Fibroblast of skin of abdomen (primary cell): ENCODE measurements around the gene COL19A1.

Source experiments
- DNase-seq: peaks from one replicate; pipeline ENCODE4 v3.0.0-alpha.2; 2013

Gene COL19A1

GRCh38 chr6:70130865-70131264, 264.5 kb downstream of the COL19A1 start:
- no peak for DNase-seq

GRCh38 chr6:70131528-70131927, 265.2 kb downstream of the COL19A1 start:
- peak; percentile 61 for DNase-seq

GRCh38 chr6:70133246-70133645, 266.9 kb downstream of the COL19A1 start:
- DNase-seq = no peak

- DNase-seq = no peak
These were observed 268.2 kb downstream of the COL19A1 start for GRCh38 chr6:70134542-70134941.

- no peak for DNase-seq
These were observed 269.1 kb downstream of the COL19A1 start for GRCh38 chr6:70135219-70136160.

- DNase-seq = no peak
These were observed 270.6 kb downstream of the COL19A1 start for GRCh38 chr6:70136996-70137395.

- DNase-seq = no peak
These were observed 274.1 kb downstream of the COL19A1 start for GRCh38 chr6:70140496-70140895.

- no peak for DNase-seq
These were observed 275.7 kb downstream of the COL19A1 start for GRCh38 chr6:70142034-70142433.

GRCh38 chr6:70145178-70145577, 278.8 kb downstream of the COL19A1 start:
- no peak for DNase-seq

- no peak for DNase-seq
These were observed 282.9 kb downstream of the COL19A1 start for GRCh38 chr6:70149209-70149788.

GRCh38 chr6:70150521-70150920, 284.2 kb downstream of the COL19A1 start:
- peak; percentile 35 for DNase-seq

GRCh38 chr6:70151616-70152015, 285.3 kb downstream of the COL19A1 start:
- DNase-seq = peak; percentile 8

GRCh38 chr6:70152786-70153185, 286.4 kb downstream of the COL19A1 start:
- DNase-seq = no peak

- no peak for DNase-seq
These were observed 290.7 kb downstream of the COL19A1 start for GRCh38 chr6:70157086-70157485.

GRCh38 chr6:70160276-70160675, 293.9 kb downstream of the COL19A1 start:
- no peak for DNase-seq

- no peak for DNase-seq
These were observed 296.6 kb downstream of the COL19A1 start for GRCh38 chr6:70162972-70163371.

- no peak for DNase-seq
These were observed 297.4 kb downstream of the COL19A1 start for GRCh38 chr6:70163795-70164194.

GRCh38 chr6:70164556-70164955, 298.2 kb downstream of the COL19A1 start:
- DNase-seq = no peak

- DNase-seq = peak; percentile 49
These were observed 300.0 kb downstream of the COL19A1 start for GRCh38 chr6:70166088-70166958.

- DNase-seq = no peak
These were observed 302.5 kb downstream of the COL19A1 start for GRCh38 chr6:70168681-70169377.

GRCh38 chr6:70171236-70171635, 304.9 kb downstream of the COL19A1 start:
- peak; percentile 15 for DNase-seq

- DNase-seq = no peak
These were observed 305.9 kb downstream of the COL19A1 start for GRCh38 chr6:70172252-70172651.
